Islet precursor cell (in vitro differentiated cells): ENCODE measurements around the gene EVA1A.

Experiments
- DNase-seq: peaks from one replicate; pipeline ENCODE4 v3.0.0-alpha.2; 2018

Gene EVA1A

DNA sequence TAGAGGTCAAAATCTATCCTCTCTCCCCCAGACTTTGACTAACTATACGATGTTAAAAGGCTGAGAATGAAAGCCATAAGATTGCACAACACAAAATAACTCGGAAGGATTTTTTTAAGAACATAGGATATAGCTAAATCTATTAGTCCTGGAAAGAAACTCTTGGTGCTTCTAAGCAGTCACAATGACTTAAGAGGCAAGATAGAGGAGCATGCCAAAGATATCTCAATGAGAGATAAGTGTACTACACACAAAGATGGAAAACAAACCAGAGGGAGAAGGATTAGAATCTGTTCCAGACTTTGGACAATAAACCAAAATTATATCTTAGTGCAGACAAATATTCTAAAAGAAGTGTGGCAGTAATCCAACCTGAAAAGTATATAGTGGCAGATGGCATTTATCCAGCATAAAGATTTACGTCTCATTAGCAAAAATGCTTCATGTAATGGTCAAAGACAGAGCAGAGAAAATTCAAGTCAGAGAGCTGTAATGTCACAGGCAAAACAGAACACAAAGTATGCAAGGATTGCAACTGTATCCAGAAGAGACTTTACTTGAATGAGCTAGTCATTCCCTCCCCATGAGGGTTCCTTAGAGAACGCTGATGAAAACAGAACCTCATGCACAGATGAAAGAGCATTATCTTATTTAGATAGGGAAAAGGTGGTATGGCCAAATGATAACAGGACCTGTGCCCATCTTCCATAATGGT lies 28.8 kb upstream of the EVA1A start:
- no peak for DNase-seq

- DNase-seq: no peak
Measured at GRCh38 chr2:75587954-75588587, 27.3 kb upstream of the EVA1A start.

DNA sequence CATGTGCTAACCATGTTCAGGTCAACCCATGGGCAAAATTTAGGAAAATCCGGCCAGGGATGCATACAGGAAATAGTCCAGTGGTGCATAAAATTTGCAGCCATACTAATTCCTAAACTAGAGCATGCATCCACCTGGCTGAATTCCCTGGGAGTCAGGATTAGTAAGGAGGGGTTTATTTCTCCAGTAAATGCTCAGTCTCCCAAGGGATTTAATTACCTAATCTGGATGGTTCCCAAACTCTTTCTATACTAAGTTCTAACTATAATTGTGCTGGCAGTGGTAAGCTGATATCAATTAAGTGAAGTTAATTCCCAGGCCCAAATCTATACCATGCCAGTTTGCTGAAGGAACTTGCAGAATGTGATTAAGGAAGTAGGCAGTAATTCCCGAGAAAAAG lies 26.2 kb upstream of the EVA1A start:
- DNase-seq: no peak

GRCh38 chr2:75582840-75583239 lies 22.1 kb upstream of the EVA1A start:
- DNase-seq: no peak

DNA sequence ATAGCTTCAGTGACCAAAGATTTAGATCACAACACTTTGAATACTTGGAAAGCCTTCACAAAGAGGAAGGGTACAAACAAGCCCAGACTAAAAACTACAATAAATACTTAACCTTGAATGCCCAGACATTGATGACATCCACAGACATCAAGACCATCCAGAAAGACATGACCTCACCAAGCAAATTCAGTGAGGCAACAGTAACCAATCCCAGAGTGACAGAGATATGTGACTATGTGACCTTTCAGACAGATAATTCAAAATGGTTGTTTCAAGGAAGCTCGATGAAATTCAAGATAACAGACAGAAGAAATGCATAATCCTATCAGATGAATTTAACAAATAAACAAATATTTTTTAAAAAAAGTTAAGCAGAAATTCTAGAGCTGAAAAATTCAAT lies 19.9 kb upstream of the EVA1A start:
- DNase-seq: no peak

DNA sequence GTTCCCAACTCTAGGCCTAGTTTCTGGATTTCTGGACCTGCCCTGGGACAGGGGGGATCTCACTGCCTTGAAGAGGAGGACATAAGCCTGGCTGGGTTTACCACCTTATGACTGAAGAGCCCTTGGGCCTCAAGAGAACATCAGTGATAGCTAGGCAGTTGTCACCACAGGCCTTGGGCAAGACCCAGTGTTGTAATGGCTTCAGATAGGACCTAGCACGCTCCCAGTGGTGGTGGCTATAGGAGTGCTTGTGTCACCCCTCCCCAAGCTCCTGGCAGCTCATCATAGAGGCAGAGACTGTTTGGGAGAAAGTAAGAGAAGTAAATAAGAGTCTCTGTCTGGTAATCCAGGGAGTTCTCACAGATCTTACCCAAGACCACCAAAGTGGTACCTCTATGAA lies 19.4 kb upstream of the EVA1A start:
- no peak for DNase-seq

DNA sequence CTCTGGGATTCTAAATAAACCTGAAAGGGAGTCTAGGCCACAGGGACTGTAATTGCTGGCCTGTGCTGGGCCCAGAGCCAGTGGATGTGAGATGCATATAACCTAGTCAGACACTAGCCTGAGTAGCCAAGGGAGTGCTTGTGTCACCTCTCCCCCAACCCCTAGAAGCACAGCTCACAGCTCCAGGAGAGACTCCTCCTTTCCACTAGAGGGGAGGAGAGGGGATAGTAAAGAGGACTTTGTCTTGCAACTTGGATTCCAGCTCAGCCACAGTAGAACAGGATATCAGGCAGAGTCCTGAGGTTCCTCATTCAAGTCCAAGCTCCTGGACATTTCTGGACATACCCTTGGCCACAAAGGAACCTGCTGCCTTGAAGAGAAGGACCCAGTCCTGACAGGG lies 18.4 kb upstream of the EVA1A start:
- DNase-seq: no peak

- DNase-seq: no peak
Measured at GRCh38 chr2:75577280-75577679, 16.5 kb upstream of the EVA1A start.

DNA sequence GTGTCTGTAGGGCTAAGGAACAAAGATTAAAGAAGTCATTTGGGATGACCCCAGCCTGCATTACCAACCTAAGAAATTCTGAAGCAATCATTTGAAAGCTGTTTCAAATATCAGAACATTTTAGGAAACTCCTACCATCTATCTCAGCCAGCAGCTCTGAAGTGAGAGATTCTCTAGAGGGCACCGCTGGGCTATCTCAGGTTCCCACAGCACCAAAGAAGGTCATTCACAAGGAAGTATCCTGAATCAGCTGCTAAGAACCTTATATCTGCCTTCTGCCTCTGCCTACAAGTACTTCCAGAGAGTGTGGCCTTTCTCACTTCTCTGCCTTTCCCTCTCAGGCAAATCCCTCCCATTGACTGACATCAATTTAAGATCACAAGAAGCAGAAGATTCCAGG lies 13.4 kb upstream of the EVA1A start:
- no peak for DNase-seq

DNA sequence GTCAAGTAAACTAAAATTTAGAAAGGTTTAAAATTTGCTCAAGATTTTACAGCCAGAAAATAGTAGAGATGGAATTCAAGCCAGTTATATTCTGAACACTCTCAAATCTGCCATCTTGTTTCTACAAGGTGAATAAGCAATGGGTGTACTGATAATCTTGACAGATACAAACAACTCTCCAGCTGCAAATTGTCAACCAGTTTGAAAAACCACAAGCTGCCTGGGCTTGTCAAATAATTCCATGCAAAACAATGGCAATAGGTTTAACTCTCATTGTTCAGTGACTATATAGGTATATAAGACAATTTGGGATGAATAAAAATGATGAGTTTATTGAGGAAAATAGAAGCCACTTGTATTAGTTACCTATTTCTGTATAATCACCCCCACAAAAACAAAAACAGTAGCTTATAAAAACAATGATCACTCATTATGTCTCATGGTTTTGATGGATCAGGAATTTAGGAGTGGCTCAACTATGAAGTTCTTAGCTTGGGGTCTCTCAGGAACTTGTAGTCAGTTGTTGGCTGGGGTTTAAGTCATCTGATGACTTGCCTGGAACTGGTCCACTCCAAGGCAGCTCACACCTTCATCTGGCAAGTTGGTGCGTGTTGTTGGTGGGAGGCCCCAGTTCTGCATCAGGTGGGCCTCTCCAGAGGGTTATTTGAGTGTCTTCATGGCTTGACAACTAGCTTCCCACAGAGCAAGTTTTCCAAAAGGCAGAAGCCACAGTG lies 12.6 kb upstream of the EVA1A start:
- DNase-seq: no peak

DNA sequence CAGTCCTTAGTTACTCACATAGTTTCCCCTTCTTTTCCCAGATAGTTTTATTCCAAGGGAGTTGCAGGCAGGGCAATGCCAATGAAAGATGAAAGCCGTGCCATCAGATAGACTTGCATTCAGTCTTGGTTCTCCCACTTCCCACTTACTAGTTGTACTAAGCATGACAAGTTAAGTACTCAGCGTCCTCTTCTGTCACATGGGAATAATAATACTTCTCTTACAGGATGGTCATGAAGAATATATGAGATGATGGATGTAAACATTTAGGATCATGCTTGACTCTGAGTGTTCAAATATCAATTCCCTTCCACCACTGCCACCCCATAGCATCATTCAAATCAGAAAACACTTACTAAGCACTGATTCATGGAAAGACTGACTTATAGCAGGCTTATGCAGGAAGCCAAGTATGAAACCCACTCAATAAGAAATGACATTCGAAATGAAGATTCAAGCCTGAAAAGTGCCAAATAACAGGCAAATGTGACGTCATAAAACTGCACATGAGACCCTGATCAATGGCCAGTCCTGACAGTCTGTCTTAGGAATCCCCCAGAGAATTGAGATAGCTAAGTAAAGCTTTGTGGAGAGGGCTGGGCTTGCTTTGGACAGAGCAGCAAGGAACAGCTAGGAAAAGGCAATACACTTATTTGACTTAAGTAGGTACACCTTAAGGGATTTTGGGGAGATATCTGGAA lies 11.1 kb upstream of the EVA1A start:
- DNase-seq: no peak

DNA sequence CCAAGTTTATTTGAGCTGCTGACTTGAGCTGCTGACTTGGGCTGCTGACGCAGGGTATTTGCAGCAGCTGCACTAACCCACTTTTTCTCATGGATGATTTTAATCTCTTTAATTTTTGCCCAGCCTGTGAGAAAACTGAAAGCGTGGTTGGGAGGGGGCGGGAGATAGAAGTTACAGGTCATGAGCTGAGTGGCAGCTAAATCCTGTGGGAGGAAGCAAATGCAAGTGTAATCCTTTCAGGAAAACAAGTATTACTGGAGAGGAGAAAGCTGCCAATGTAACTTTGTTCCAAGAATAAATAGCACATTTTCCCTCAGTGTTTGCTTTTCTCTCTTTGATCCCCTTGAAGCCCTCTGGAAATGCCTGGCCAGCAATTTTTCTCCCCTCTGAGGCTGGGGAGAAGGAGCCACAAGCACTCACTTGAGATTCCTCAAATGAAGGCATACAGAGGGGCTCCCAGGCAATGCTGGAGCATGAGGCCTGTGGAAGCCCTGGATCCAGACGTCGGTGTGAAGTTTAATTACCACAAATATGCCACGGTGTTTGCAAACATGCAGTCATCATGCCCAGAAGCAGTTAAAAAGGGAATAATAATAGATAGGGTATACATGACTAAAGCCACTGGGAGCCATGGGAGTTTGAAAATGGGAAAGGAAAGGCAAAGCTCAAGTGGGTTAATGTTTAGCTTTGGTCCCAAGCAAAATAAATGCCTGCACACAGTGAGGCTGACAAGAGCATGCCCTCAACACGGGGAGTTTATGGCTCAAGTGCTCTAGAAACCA lies 10.4 kb upstream of the EVA1A start:
- DNase-seq: no peak

DNA sequence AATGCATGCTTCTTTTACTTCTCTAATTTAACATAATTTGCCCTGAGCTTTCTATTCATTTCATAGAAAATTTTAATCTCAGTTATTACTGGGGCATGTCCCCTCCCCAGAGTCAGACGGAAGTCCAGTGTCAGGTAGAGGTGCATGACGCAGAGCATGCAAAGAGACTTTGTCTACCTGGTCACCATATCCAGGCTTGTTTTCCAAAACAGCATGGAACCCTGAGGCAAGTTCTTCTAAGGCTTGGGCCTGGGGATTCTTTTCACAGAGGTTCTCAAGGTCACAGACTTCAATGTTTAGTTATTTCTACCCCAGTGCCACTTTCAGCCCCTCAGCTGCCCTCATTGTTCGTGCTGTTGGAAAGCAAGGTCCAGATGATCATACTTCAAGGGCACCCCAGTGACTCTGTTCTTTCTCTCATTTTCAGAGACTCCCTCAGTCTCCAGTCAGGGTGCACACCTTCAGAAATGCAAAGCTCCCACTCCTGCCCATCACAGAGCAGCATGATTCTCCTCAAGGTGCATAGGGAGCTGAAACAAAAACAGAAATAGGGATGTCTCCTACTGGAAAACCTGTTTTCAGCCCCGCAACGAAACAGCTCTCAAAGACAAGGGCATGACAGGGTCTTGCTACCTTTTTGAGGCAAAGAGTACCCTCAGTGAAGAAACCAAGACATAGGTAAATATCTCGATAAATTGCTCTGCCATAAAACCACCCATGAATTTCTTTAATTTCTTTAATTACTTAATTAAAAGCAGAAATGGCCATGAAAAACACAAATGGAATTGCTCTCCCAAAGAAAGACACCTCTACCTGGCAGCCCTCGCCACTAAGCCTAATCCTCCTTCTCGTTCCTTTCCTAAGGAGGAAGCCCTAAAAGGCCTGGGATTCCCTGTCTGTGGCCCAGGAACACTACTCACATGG lies 9.5 kb upstream of the EVA1A start:
- no peak for DNase-seq

GRCh38 chr2:75569546-75569945 lies 8.8 kb upstream of the EVA1A start:
- no peak for DNase-seq

GRCh38 chr2:75568174-75568573 lies 7.4 kb upstream of the EVA1A start:
- no peak for DNase-seq

DNA sequence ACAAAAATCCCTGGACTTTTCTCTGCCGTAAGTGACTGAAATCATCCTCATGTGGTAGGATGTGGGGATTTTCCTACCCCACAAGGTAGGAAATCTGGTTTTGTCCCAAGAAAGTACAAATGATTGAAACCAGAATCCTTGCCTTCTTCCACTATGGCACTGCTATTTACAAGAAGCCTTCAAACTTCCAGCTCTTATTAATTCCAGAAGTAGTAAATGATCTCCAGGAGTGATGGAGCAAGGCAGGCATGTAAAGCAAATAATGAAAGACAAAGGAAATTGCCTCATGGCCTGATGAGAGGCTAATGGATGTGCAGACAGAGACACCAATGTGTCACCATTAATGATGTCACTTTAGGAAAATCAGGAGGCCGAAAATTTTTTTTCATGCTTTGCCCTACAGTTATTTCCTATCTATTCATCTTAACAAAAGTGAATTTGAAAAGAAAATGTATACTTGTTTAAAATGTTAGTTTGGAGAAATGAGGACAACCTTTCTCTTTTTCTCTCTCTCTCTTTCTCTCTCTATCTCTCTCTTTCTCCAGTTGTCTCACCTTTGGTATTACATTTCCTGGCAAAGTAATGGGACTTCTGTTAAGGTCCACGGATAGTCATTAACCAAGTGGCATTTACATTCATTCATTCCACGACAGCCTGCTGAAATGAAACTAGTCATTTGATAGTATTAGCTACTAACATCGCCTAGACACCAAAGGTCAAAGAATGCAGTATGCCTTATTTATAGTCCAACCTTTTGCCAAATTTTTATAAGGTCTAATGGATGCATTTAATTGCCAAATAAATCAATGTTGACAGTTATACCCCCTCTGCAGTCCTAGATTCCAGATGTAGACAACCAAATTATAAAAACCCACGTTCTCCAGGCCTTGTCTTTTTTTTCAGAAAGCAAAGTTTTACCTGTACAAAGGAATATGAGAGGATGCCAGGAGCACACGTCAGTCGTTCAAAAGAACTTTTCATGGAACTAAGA lies 5.0 kb upstream of the EVA1A start:
- no peak for DNase-seq

GRCh38 chr2:75564713-75565359 lies 4.1 kb upstream of the EVA1A start:
- no peak for DNase-seq

DNA sequence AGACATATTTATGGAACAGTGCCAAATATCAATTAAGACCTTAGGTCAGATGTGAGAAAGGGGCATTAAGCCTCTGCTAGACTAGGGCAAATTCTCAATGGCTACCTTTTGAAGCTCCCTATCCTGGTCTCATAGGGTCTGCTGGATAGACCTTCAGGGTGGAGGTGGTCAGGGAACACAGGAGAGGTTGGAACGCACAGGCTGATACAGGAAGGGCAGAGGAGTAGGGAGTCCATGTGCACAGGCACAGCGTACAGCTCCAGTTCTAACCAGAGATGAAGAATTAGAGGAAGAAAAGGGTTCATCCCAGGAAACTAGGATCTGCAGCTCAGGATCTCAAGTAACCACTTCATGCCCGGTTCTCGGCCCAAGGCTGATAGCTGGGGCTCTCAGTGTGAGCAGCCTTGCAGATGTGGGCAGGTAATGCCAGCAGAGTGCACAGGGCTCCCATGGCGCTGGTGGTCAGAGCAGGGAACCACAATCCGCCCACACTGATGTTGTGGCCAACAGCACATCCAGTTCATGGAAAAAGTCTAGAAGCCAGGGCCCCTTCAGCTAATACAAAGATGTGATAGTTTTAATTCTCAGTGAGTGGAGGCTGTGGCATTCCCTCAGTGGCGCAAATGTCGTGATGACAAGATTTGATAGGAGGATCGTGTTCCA lies 3.4 kb upstream of the EVA1A start:
- no peak for DNase-seq

GRCh38 chr2:75563591-75563990 lies 2.9 kb upstream of the EVA1A start:
- DNase-seq: no peak
